ENCODE data around the gene NLRC5. TPM values are rescaled to one million over a fixed set of nuclear protein-coding genes. Genes with fewer than 3 reads are reported as not detected.

The NLRC5 gene
- total RNA-seq, 1 donor: 52.1 TPM

GRCh38 chr16:57093666-57094564 lies 104.6 kb downstream of the NLRC5 start:
- no peak overlapping the region for H3K27ac ChIP-seq (ENCODE audit: low read depth, low read length)
- H3K4me3 ChIP-seq (ENCODE audit: insufficient read depth, low read length): peak overlapping the region; percentile 77
- TF ChIP-seq CTCF (IDR thresholded peaks at IDR 0.05; ENCODE audit: extremely low read depth, low read depth, low read length): no peak
- no peaks in the 10 kb centered on the region for H3K36me3 ChIP-seq (ENCODE audit: insufficient read depth, low read length)
- H2AFZ ChIP-seq (ENCODE audit: low read length): no peak overlapping the region
- H3K4me1 ChIP-seq (ENCODE audit: insufficient read depth, low read length): peaks cover 15% of the 10 kb centered on the region
- peaks cover 8% of the 10 kb centered on the region for H4K20me1 ChIP-seq (ENCODE audit: insufficient read depth, low read length)
- DNase-seq (ENCODE audit: insufficient read length, low spot score, missing footprints): peak; percentile 85
- H3K9me3 ChIP-seq (ENCODE audit: low read depth, low read length): no peaks in the 10 kb centered on the region
- H3K79me2 ChIP-seq (ENCODE audit: insufficient read depth, low read length): peaks cover 10% of the 10 kb centered on the region
- peak overlapping the region; percentile 78 for H3K4me2 ChIP-seq (ENCODE audit: insufficient read depth, low read length)
- no peaks in the 10 kb centered on the region for H3K27me3 ChIP-seq (ENCODE audit: insufficient read depth, low read length)

DNA sequence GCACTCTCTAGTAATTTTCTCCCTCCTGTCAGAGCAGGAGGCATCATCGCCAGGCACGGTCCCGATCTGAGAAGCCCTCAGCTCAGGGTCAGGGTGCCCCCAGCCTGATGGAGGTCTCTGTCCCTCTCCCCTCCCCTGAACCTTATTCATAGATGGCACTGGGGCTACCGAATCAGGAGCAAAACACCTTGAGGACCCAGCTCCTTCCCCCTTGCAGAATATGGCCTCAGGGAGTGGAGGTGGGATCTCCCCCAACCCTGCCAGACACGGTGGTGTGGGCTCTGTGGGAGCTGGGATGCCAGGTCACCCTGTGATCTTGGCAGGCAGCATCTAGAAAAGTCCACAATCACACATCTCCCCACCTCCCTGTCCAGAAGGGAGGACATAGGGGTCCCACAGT lies 105.6 kb downstream of the NLRC5 start:
- no peaks in the 10 kb centered on the region for H3K9me3 ChIP-seq (ENCODE audit: low read depth, low read length)
- no peak overlapping the region for H3K27ac ChIP-seq (ENCODE audit: low read depth, low read length)
- peaks cover 15% of the 10 kb centered on the region for H3K4me1 ChIP-seq (ENCODE audit: insufficient read depth, low read length)
- H3K27me3 ChIP-seq (ENCODE audit: insufficient read depth, low read length): no peaks in the 10 kb centered on the region
- DNase-seq (ENCODE audit: insufficient read length, low spot score, missing footprints): peak; percentile 91
- peaks cover 8% of the 10 kb centered on the region for H4K20me1 ChIP-seq (ENCODE audit: insufficient read depth, low read length)
- H3K36me3 ChIP-seq (ENCODE audit: insufficient read depth, low read length): no peaks in the 10 kb centered on the region
- no peak overlapping the region for H3K4me3 ChIP-seq (ENCODE audit: insufficient read depth, low read length)
- no peak for TF ChIP-seq CTCF (IDR thresholded peaks at IDR 0.05; ENCODE audit: extremely low read depth, low read depth, low read length)
- peaks cover 10% of the 10 kb centered on the region for H3K79me2 ChIP-seq (ENCODE audit: insufficient read depth, low read length)
- no peak overlapping the region for H2AFZ ChIP-seq (ENCODE audit: low read length)
- H3K4me2 ChIP-seq (ENCODE audit: insufficient read depth, low read length): no peak overlapping the region

DNA sequence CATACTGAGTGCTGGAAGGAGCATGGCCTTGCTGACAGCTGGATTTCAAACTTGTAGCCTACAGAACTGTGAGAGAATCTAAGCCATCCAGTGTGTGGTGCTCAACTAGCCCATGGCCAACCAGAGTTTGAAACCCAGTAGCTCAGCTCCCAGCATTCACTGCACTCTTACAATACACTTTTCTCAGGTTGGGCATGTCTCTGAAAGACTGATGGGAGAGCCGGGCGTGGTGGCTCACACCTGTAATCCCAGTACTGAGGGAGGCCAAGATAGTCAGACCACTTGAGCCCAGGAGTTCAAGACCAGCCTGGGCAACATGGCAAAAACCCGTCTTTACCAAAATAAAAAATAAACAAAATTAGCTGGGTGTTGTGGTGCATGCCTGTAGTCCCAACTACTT lies 106.8 kb downstream of the NLRC5 start:
- Histone ChIP-seq H2AFZ (ENCODE audit: low read length) (no peak overlapping the region), H3K9me3 (ENCODE audit: low read depth, low read length) (no peaks in the 10 kb centered on the region), H3K27me3 (ENCODE audit: insufficient read depth, low read length) (no peaks in the 10 kb centered on the region), H3K27ac (ENCODE audit: low read depth, low read length) (no peak overlapping the region), H3K4me3 (ENCODE audit: insufficient read depth, low read length) (no peak overlapping the region), H3K79me2 (ENCODE audit: insufficient read depth, low read length) (peaks cover 10% of the 10 kb centered on the region), H3K4me1 (ENCODE audit: insufficient read depth, low read length) (peaks cover 23% of the 10 kb centered on the region), H3K36me3 (ENCODE audit: insufficient read depth, low read length) (no peaks in the 10 kb centered on the region), H4K20me1 (ENCODE audit: insufficient read depth, low read length) (peaks cover 8% of the 10 kb centered on the region), H3K4me2 (ENCODE audit: insufficient read depth, low read length) (no peak overlapping the region)
- TF ChIP-seq CTCF (IDR thresholded peaks at IDR 0.05; ENCODE audit: extremely low read depth, low read depth, low read length): no peak
- DNase-seq (ENCODE audit: insufficient read length, low spot score, missing footprints): peak; percentile 60

DNA sequence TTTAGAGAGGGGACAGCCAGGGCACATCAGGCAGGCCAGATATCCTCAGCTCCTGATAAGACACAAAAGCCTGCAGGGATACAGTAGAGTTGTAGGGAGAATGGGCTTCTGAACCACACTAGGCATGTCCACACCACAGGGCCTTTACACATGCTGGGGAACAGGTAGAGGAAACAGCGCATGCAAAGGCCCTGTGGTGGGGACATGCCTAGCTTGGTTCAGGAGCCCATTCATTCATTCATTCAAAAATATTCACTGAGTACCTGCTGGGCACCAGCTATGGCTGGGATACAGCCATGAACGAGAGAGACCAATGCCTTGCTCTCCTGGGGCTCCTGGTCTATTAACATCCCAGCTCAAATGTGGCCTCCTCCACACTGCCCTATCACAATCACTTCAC lies 107.4 kb downstream of the NLRC5 start:
- Histone ChIP-seq H4K20me1 (ENCODE audit: insufficient read depth, low read length) (peaks cover 8% of the 10 kb centered on the region), H3K27ac (ENCODE audit: low read depth, low read length) (no peak overlapping the region), H3K79me2 (ENCODE audit: insufficient read depth, low read length) (peaks cover 10% of the 10 kb centered on the region), H3K4me1 (ENCODE audit: insufficient read depth, low read length) (peaks cover 18% of the 10 kb centered on the region), H3K36me3 (ENCODE audit: insufficient read depth, low read length) (no peaks in the 10 kb centered on the region), H3K9me3 (ENCODE audit: low read depth, low read length) (no peaks in the 10 kb centered on the region), H2AFZ (ENCODE audit: low read length) (no peak overlapping the region), H3K27me3 (ENCODE audit: insufficient read depth, low read length) (no peaks in the 10 kb centered on the region), H3K4me2 (ENCODE audit: insufficient read depth, low read length) (no peak overlapping the region), H3K4me3 (ENCODE audit: insufficient read depth, low read length) (no peak overlapping the region)
- no peak for TF ChIP-seq CTCF (IDR thresholded peaks at IDR 0.05; ENCODE audit: extremely low read depth, low read depth, low read length)
- peak; percentile 11 for DNase-seq (ENCODE audit: insufficient read length, low spot score, missing footprints)

All from osteoblast (primary cell).